ENCODE data around the gene ZNF140.

ZNF140 gene

DNA sequence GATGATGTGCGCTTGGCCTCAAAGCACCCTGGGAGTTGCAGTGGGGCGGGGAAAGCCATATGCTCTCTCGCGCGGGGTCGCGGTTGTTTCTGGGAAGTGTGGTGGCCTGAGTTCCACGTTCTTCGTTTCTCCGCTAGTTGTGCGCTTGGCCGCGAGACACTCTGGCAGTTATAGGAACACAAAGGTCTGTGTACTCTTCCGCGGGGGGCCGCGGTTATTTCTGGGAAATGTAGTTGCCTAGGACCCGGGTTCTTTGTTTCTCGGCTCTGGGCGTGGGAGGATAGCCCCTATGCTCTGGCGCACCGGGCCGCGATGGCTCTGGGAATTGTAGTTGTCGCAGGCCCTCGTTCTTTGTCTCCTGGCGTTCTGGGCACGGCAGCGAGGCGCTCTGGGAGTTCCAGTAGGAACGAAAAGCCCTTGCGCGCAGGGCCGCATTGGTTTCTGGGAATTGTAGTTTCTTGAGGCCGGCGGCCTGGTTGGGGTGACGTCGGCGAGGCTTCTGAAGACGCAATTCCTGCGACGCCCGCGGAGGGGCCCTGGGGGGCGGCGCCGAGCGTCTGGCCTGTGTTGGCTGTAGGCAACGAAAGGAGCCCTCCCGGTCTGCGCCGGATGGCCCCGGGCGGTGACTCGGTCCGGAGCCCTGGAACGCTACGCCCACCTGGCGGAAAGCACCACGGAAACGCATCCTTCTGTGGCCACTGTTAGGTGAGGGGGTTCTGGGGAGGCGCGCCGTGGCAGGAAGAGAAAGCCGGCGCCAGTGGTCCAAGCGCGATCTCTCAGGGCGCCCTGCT, at the start of gene ZNF140:
Gene ZNF140, plus strand, starts transcription at position 556 of the 791 bp plus-strand sequence. CDS start 398 bp downstream, outside the sequence.
- DNase-seq, result peak; percentile 94

GRCh38 chr12:133037207-133038005, 43.3 kb upstream of the ZNF140 start, which contains the start of gene ZNF84:
Gene ZNF84 (plus strand): TSS chr12:133037509. CDS start chr12:133041468, 3,959 bp downstream.
- peak; percentile 95 for DNase-seq

- no peak for DNase-seq
Measured at GRCh38 chr12:133038118-133038709, 42.5 kb upstream of the ZNF140 start.

DNA sequence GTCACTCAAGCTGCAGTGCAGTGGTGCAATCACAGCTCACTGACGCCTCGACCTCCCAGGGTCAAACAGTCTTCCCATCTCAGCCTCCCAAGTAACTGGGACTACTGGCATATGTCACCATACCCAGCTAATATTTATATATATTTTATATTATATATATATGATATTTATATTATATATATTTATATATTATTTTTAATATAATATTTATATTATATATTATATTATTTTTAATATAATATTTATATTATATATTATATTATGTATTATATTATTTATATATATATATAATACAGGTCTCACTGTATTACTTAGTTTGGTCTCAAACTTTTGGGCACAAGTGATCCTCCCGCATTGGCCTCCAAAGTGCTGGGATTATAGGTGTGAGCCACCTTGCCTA, 34.0 kb upstream of the ZNF140 start:
- no peak for DNase-seq

DNA sequence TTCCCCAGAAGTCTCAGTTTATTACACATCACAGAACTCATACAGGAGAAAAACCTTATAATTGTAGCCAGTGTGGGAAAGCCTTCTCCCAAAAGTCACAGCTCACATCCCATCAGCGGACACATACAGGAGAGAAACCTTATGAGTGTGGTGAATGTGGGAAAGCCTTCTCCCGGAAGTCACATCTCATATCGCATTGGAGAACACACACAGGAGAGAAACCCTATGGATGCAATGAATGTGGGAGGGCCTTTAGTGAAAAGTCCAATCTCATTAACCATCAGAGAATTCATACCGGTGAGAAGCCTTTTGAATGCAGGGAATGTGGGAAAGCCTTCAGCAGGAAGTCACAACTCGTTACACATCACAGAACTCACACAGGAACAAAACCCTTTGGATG, 23.3 kb upstream of the ZNF140 start:
- DNase-seq, result no peak

DNA sequence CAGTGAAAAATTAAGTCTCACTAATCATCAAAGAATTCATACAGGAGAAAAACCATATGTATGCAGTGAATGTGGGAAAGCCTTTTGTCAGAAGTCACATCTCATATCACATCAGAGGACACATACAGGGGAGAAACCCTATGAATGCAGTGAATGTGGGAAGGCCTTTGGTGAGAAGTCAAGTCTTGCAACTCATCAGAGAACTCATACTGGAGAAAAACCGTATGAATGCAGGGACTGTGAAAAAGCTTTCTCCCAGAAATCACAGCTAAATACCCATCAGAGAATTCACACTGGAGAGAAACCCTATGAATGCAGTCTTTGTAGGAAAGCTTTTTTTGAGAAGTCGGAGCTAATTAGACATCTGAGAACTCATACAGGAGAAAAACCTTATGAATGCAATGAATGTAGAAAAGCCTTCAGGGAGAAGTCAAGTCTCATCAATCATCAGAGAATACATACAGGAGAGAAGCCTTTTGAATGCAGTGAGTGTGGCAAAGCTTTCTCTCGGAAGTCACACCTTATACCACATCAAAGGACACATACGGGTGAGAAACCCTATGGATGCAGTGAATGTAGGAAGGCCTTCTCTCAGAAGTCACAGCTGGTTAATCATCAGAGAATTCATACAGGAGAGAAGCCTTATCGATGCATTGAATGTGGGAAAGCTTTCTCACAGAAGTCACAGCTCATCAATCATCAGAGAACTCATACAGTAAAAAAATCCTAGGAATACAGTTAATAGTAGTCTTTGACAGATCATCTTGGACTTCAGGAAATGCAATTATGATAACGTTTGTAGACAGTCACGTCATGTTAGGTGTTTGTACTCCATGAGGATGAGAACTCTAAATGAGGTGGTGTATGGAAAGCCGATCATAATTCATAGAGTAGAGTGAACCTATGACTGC, 22.3 kb upstream of the ZNF140 start:
- DNase-seq, result no peak

GRCh38 chr12:133061954-133062353, 18.8 kb upstream of the ZNF140 start:
- DNase-seq, result no peak

DNA sequence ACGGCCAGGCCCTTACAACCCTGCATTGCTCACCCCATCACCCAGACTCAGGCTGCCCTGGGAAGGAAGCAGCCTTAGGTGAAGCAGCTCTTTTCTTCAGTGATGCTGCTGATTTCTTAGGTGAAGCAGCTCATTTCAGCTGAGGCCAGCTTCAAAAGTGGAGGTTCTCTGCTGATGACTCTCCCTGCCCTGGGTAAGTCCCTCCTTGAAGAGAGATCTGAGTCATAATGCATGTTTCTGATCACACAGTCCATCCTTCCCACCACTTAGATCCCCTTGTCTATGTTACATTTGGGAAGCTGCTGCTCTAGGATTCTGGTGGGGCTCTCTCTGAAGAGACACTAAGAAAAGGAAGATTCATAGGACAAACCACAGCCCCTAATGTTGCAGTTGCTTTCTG, 17.2 kb upstream of the ZNF140 start:
- no peak for DNase-seq

- no peak for DNase-seq
Measured at GRCh38 chr12:133073836-133074235, 6.9 kb upstream of the ZNF140 start.

- peak; percentile 99 for DNase-seq
Measured at GRCh38 chr12:133080026-133080367, 726 bp upstream of the ZNF140 start.

DNA sequence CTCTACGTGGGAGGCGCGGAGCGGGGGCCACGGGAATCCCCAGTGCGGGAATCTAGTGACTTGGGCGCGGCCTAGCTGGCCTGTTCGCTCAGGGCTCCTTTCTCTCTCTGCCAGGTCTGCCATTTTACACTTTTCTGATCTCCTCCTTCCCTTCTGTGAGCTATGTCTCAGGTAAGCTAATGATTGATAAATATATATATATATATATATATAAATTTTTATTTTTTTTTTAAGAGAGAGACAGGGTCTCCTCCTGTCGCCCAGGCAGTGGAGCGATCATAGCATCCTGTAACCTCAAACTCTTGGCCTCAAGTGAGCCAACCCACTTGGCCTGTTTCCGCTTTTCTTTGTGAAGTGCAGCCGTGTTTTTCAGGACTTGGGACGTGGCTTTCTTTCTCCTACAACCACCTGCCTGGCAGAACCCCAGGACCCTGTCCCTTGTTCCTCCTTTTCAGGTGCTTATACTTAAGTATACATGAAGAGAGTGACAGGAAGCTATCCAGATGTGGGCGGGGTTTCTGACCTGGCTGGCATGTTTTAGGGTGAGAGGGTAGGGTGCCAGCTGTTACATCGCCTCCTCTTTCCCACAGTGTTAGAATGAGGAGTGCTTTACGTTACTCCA, 547 bp downstream of the ZNF140 start:
- DNase-seq, result no peak

GRCh38 chr12:133083345-133083744, 2.6 kb downstream of the ZNF140 start:
- DNase-seq, result no peak

DNA sequence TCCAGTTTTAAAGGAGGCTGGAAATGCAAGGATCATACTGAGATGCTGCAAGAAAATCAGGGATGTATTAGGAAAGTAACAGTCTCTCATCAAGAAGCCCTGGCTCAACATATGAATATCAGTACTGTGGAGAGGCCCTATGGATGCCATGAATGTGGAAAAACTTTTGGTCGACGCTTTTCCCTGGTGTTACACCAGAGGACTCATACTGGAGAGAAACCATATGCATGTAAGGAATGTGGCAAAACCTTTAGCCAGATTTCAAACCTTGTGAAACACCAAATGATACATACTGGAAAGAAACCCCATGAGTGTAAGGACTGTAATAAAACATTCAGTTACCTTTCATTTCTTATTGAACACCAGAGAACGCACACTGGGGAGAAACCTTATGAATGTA, 24.9 kb downstream of the ZNF140 start:
- DNase-seq, result no peak

DNA sequence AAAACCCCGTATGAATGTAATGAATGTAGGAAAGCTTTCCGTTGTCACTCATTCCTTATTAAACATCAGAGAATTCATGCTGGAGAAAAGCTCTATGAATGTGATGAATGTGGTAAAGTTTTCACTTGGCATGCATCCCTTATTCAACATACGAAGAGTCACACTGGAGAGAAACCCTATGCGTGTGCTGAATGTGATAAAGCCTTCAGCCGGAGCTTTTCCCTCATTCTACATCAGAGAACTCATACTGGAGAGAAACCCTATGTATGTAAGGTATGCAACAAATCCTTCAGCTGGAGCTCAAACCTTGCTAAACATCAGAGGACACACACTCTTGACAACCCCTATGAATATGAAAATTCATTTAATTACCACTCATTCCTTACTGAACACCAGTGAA, 25.5 kb downstream of the ZNF140 start:
- no peak for DNase-seq

GRCh38 chr12:133107121-133107520, 26.4 kb downstream of the ZNF140 start:
- DNase-seq, result no peak

DNA sequence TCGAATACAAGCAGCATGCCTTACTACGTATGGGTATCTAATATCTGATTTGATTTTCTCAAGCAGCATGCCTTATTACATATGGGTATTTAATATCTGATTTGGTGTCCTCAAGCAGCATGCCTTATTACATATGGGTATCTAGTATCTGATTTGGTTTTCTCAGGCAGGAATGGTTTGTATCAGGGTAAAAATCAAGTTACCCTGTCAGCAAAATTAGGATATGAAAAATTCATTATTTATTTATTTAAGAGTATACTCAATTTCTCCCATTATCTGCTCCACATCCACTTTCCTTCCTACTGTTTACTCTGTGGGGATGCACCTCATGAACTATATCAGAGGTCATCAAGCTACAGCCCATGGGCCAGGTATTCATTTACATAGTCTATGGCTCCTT, 27.4 kb downstream of the ZNF140 start:
- DNase-seq, result no peak

DNA sequence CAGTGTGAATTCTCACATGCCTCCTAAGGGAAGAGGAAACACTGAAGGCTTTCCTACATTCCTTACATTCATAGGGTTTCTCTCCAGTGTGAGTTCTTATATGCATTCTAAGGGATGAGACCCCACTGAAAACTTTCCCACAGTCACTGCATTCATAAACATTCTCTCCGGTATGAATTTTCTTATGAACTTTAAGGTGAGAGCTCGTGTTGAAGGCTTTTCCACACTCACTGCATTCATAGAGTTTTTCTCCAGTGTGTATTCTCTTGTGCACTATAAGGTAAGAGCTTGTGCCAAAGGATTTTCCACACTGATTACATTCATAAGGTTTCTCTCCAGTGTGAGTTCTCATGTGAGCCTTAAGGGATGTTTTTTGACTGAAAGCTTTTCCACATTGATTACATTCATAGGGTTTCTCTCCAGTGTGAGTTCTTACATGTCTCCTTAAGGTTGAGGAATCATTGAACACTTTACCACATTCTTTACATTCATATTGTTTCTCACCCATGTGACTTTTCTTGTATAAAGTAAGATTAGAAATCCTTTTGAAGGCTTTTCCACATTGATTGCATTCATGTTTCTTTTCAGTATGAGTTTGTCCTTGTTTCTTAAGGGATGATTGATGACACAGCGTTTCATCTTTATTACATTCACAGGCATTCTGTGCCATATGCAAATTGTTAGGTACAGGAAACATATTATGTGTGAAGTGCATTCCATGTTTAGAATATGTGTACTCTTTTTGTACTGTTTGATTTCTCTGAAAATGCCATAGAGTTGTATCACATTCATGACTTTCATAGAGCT, 39.9 kb downstream of the ZNF140 start:
- no peak for DNase-seq

GRCh38 chr12:133124674-133125073, 44.0 kb downstream of the ZNF140 start:
- DNase-seq, result no peak

DNA sequence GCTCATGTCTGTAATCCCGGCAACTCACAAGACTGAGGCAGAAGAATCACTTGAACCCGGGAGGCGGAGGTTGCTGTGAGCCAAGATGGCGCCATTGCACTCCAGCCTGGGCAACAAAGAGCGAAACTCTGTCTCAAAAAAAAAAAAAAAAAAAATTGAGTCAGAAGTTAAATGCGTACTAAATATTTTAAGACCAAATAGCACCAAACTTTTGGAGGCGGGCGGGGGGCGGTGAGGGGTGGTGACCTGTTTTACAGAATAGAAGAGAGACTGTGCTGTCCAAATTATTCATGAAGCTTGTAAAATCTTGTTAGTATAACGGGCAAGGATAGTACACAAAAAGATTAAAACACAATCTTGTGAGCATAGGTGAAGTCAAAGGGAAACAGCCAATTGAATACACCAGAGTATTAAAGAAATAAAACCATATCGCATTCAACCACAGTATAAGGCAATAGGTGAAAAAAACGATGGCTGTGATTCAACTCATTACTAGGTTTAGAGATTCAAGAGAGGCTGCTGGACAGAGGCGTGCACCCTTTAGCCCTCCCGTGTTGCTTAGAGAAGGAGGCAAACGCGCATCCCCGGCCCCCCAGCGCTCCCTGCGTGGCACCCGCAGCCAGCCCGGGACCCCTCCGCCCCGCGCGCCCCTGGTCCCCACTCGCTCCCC, 48.8 kb downstream of the ZNF140 start:
- no peak for DNase-seq

GRCh38 chr12:133130038-133130807, 49.5 kb downstream of the ZNF140 start, which contains the start of the genes ZNF10 and ZNF891:
Gene ZNF10 (plus strand): TSS chr12:133130627. CDS start chr12:133144493, 13,866 bp downstream.
Gene ZNF891 (minus strand): TSS chr12:133130274. CDS start chr12:133121918, 8,356 bp downstream.
- DNase-seq, result peak; percentile 85
